ENCODE measurements around the gene RTL10. TPM values are rescaled to one million over a fixed set of nuclear protein-coding genes. Genes with fewer than 3 reads are reported as not detected.

Gene RTL10
- total and polyA plus RNA-seq, 2 of the 13 experiments (the other 11 are each of a cell fraction or from before 2014, with no cell fraction given), result 14.1 to 15.8 TPM

GRCh38 chr22:19871023-19871844 is 16.6 kb upstream of the RTL10 start:
- TF ChIP-seq MXD3 (CRISPR knock-in tag; IDR thresholded peaks at IDR 0.05) (no peak), LRRFIP1 (CRISPR knock-in tag; conservative IDR thresholded peaks at IDR 0.05) (no peak), GPN1 (CRISPR knock-in tag; IDR thresholded peaks at IDR 0.05; ENCODE audit: borderline replicate concordance) (no peak), SALL1 (CRISPR knock-in tag; IDR thresholded peaks at IDR 0.05) (no peak), ZFP82 (CRISPR knock-in tag; IDR thresholded peaks at IDR 0.05; ENCODE audit: borderline replicate concordance) (no peak), NR2F2 (IDR thresholded peaks at IDR 0.05; ENCODE audit: borderline replicate concordance, low read depth) (no peak), SUZ12 (IDR thresholded peaks at IDR 0.05; ENCODE audit: low read depth, low read length) (no peak), ZNF124 (CRISPR knock-in tag; IDR thresholded peaks at IDR 0.05) (no peak), HNRNPL (IDR thresholded peaks at IDR 0.05; ENCODE audit: low read depth, low read length) (0 out of 2 replicates have a peak, but pooled peaks have one; percentile 14), MTA1 (CRISPR knock-in tag; IDR thresholded peaks at IDR 0.05; ENCODE audit: borderline replicate concordance) (0 out of 2 replicates have a peak, but pooled peaks have one; percentile 2), BRF2 (CRISPR knock-in tag; IDR thresholded peaks at IDR 0.05) (no peak), ZNF878 (CRISPR knock-in tag; IDR thresholded peaks at IDR 0.05) (no peak), ZNF451 (CRISPR knock-in tag; IDR thresholded peaks at IDR 0.05) (no peak), ZNF543 (CRISPR knock-in tag; IDR thresholded peaks at IDR 0.05) (no peak), ZNF335 (CRISPR knock-in tag; IDR thresholded peaks at IDR 0.05) (no peak), ZNF724P (CRISPR knock-in tag; IDR thresholded peaks at IDR 0.05; ENCODE audit: borderline replicate concordance) (no peak)
- no peak overlapping the region for H2AFZ ChIP-seq (ENCODE audit: low read length)
- POLR2A ChIA-PET, result no interaction called here
- FAIRE-seq (no peak), ATAC-seq (peak; percentile 44), DNase-seq (ENCODE audit: low spot score) (no peak)
- H3K9ac ChIP-seq (ENCODE audit: insufficient read depth, low read depth, low read length), result no peak overlapping the region
- no peaks in the 10 kb centered on the region for H4K20me1 ChIP-seq (ENCODE audit: insufficient read depth, low read length)
- no peaks in the 10 kb centered on the region for H3K27me3 ChIP-seq (ENCODE audit: control insufficient read depth in 1 of 2, insufficient read depth in 2 of 2, low read length in 2 of 2)
- no peak overlapping the region for H3K4me2 ChIP-seq (ENCODE audit: low read depth, low read length)
- peaks cover 31% of the 10 kb centered on the region for H3K4me1 ChIP-seq (ENCODE audit: insufficient read depth, low read length)
- H3K27ac ChIP-seq (ENCODE audit: extremely low read length, insufficient read depth, low read length), result no peak overlapping the region
- in situ Hi-C loops (cut with HindIII; ENCODE audit: extremely low pct_ligation_motif_present, low pct_unique_long_range_greater_than_20kb), result no loop called here
- H3K9me3 ChIP-seq (ENCODE audit: low read length), result no peaks in the 10 kb centered on the region
- CTCF ChIA-PET (ENCODE audit: low intra/inter-chr PET ratio, low total read pairs), result no interaction called here
- BruUV-seq (replicated peaks), result no TSS peak
- intact Hi-C loops (cut with micrococcal nuclease; ENCODE audit: unreplicated experiment), result no loop called here
- WGBS (ENCODE audit: low lambda C conversion rate), result 37% methylated on average over 10 of the region's 19 CpGs
- no peak overlapping the region for H3K4me3 ChIP-seq (replicated peaks in 1 of 3; ENCODE audit: insufficient read depth in 1 of 3, low read depth in 2 of 3, low read length in 3 of 3)
- no peaks in the 10 kb centered on the region for H3K36me3 ChIP-seq (replicated peaks in 1 of 2; ENCODE audit: control insufficient read depth in 1 of 2, insufficient read depth in 2 of 2, low read length in 2 of 2)
- no peaks in the 10 kb centered on the region for H3K79me2 ChIP-seq (ENCODE audit: insufficient read depth, low read length)

Measured in HepG2 (cell line).